ENCODE data around the gene PMEL.
"Not testable (repeated sequence)": the region's sequence is repeated elsewhere in the genome, so short reads cannot be mapped to it uniquely, and the experiment has no call there.

PMEL gene

GRCh38 chr12:55983232-55983842 lies 17.5 kb upstream of the PMEL start:
- DNase-seq (ENCODE audit: low spot score), result no peak

- no peak for DNase-seq (ENCODE audit: low spot score)
Observed at GRCh38 chr12:55982319-55982936, 16.6 kb upstream of the PMEL start.

GRCh38 chr12:55981882-55982281 lies 16.0 kb upstream of the PMEL start:
- DNase-seq (ENCODE audit: low spot score), result not testable (repeated sequence)

GRCh38 chr12:55979069-55979468 lies 13.2 kb upstream of the PMEL start:
- DNase-seq (ENCODE audit: low spot score), result no peak

- no peak for DNase-seq (ENCODE audit: low spot score)
Observed at GRCh38 chr12:55978393-55978792, 12.6 kb upstream of the PMEL start.

GRCh38 chr12:55974308-55974730 lies 8.5 kb upstream of the PMEL start:
- DNase-seq (ENCODE audit: low spot score), result peak; percentile 68

GRCh38 chr12:55973599-55974307 lies 7.9 kb upstream of the PMEL start, which contains the start of gene RAB5B:
Gene RAB5B, plus strand, starts transcription at chr12:55974078. Its CDS starts 12,883 bp downstream, at chr12:55986961.
- DNase-seq (ENCODE audit: low spot score), result peak; percentile 95

- DNase-seq (ENCODE audit: low spot score), result no peak
Observed at GRCh38 chr12:55972911-55973598, 7.2 kb upstream of the PMEL start.

- DNase-seq (ENCODE audit: low spot score), result no peak
Observed at GRCh38 chr12:55972456-55972855, 6.6 kb upstream of the PMEL start.

GRCh38 chr12:55972042-55972441 lies 6.2 kb upstream of the PMEL start:
- peak; percentile 65 for DNase-seq (ENCODE audit: low spot score)

- DNase-seq (ENCODE audit: low spot score), result no peak
Observed at GRCh38 chr12:55970775-55971174, 4.9 kb upstream of the PMEL start.

GRCh38 chr12:55969356-55969755 lies 3.5 kb upstream of the PMEL start:
- no peak for DNase-seq (ENCODE audit: low spot score)

GRCh38 chr12:55966408-55967281 lies 803 bp upstream of the PMEL start, which contains the start of gene CDK2:
Gene CDK2, plus strand, starts transcription at chr12:55966830. Its CDS starts 179 bp downstream, at chr12:55967009.
- peak; percentile 97 for DNase-seq (ENCODE audit: low spot score)

GRCh38 chr12:55965240-55965639 lies 602 bp downstream of the PMEL start:
- DNase-seq (ENCODE audit: low spot score), result no peak

- no peak for DNase-seq (ENCODE audit: low spot score)
Observed at GRCh38 chr12:55963760-55964159, 2.1 kb downstream of the PMEL start.

GRCh38 chr12:55957106-55957859 lies 8.6 kb downstream of the PMEL start:
- DNase-seq (ENCODE audit: low spot score), result no peak

- peak; percentile 55 for DNase-seq (ENCODE audit: low spot score)
Observed at GRCh38 chr12:55955800-55956508, 9.9 kb downstream of the PMEL start.

- no peak for DNase-seq (ENCODE audit: low spot score)
Observed at GRCh38 chr12:55955344-55955743, 10.5 kb downstream of the PMEL start.

- DNase-seq (ENCODE audit: low spot score), result no peak
Observed at GRCh38 chr12:55946553-55946952, 19.3 kb downstream of the PMEL start.

GRCh38 chr12:55942577-55943136 lies 23.2 kb downstream of the PMEL start:
- no peak for DNase-seq (ENCODE audit: low spot score)
